ENCODE results near the gene PTPRN2. TPM values are rescaled to one million over a fixed set of nuclear protein-coding genes. Genes with fewer than 3 reads are reported as not detected.

PTPRN2 gene
- polyA plus RNA-seq, 4 donors: 1.6 to 11.7 (median 4.0) TPM

DNA sequence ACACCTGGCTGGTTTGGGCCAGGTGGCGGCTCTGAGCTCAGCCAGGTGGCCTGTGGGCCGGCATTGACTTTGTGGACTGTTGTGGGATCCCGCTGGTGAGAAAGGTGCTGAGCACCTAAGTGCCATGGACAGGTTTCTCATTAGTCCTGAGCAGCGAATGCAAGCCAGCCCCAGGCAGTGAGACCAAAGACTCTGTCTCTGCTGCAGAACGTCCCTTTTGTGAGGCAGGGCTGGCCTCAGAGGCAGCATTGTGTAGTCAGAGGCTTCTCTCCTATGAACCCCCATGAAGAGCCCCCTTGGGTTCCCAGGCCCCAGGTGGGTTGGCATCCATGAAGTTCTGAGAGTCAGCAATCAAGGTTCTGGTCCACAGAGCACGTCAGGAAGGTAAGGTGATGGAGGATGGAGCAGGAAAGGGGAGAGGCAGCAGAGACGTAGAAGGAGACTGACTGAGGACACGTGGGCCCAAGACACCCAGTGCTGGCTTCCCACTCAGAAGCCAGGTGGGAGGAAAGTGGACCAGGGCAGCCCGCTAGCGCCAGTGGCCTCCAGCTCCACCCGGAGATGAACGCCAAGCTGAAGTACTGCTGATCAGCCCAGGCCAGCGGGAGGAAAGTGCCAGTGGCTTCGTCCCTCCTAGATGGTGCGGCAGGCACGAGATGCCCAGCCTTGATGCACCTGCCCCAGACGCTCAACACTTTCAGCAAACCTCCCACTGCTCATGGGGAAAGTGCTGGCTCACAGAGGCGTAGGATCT is 19.2 kb upstream of the PTPRN2 start:
- WGBS, 3 donors: 95 to 97% (median 95%) methylated on average over 18 of the region's 18 CpGs
- Histone ChIP-seq H3K27ac (ENCODE audit: low read depth in 1 of 3, low read length in 2 of 3) (no peak overlapping the region), H3K36me3 (ENCODE audit: control insufficient read depth in 3 of 3, insufficient read depth in 2 of 3, low read depth in 1 of 3, low read length in 3 of 3) (peaks cover 0 to 2% (median 0%) of the 10 kb centered on the region in 3 donors), H3K4me1 (ENCODE audit: control insufficient read depth in 3 of 3, insufficient read depth in 2 of 3, low read depth in 1 of 3, low read length in 2 of 3) (no peaks in the 10 kb centered on the region), H3K4me3 (ENCODE audit: low read depth in 1 of 3, low read length in 3 of 3) (no peak overlapping the region), H3K27me3 (ENCODE audit: control insufficient read depth in 3 of 3, insufficient read depth in 3 of 3, low read length in 3 of 3) (no peaks in the 10 kb centered on the region), H3K9me3 (ENCODE audit: control insufficient read depth in 2 of 2, insufficient read depth in 1 of 2, low read depth in 1 of 2, low read length in 1 of 2) (no peaks in the 10 kb centered on the region)
- FAIRE-seq: no peak
- no peak for DNase-seq

DNA sequence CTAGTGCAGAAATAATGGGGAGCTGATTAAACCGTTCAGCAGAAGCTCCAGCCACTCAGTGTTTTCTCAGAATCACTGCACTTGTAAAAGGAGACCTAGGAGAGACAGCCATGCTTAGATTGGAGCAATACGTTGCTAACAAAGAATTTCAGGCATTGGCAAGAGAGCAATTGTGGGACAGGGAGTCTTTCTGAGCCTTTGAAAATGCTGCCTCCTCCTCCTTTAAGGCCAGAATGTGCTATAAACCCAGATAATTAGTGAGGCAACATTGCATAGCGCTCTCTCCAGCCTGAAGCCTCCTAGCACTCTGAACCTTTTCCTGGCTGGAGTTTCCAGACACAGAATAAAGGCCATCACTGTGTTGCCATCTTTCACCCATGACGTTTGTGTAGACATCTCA is 18.5 kb upstream of the PTPRN2 start:
- whole genome bisulfite sequencing, 3 donors: 79 to 84% (median 81%) methylated on average over 4 of the region's 4 CpGs
- Histone ChIP-seq H3K36me3 (ENCODE audit: control insufficient read depth in 3 of 3, insufficient read depth in 2 of 3, low read depth in 1 of 3, low read length in 3 of 3) (no peaks in the 10 kb centered on the region), H3K4me1 (ENCODE audit: control insufficient read depth in 3 of 3, insufficient read depth in 2 of 3, low read depth in 1 of 3, low read length in 2 of 3) (no peaks in the 10 kb centered on the region), H3K27me3 (ENCODE audit: control insufficient read depth in 3 of 3, insufficient read depth in 3 of 3, low read length in 3 of 3) (no peaks in the 10 kb centered on the region), H3K9me3 (ENCODE audit: control insufficient read depth in 2 of 2, insufficient read depth in 1 of 2, low read depth in 1 of 2, low read length in 1 of 2) (no peaks in the 10 kb centered on the region), H3K4me3 (ENCODE audit: low read depth in 1 of 3, low read length in 3 of 3) (no peak overlapping the region), H3K27ac (ENCODE audit: low read depth in 1 of 3, low read length in 2 of 3) (no peak overlapping the region)
- FAIRE-seq: no peak
- DNase-seq: no peak

DNA sequence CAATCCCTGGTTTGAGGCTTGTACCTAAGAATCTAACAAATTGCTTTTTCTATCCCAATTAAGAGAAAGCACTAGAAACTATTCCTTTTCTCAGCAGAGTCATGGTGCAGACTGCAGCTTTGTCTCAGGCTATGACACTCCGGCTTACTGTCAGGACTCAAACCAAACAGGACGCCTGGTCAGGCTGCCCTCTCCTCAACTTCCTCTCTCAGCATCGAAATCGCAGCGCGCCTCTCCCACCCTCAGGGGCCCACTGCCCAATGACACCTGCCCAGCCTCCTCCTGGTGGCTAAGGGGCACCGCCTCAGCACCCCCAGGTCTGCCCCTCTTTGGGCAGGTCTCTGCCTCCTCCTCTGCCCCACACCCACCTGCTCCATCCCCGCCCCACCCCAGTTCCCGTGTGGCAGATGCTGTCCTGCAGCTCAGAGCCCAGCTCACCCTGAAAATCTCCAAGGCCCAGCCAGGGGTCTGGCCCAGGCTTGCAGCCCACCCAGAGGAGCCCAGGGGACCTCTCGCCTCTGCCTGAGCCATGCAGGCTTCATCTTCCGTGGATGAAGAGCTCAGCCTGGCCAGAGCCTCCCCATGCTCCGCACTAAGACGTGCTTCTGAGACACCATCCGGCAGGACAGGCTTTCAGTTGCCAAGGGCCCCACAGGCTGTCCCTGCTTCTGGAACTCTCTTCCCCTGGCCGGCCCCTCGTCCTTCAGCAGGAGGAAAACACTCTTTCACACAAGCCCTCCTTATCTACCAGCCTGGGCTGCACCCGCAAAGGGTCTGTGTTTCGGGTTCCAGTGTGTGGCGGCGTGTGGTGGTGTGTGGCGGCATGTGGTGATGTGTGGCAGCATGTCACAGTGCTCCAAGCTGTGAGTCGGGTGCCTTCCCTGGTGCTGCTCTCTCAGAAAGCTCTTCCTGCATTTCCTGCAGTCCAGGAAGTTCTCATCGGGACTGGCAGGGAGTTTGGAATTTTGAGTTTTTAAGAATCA is 16.4 kb upstream of the PTPRN2 start:
- H3K36me3 ChIP-seq (ENCODE audit: control insufficient read depth in 3 of 3, insufficient read depth in 2 of 3, low read depth in 1 of 3, low read length in 3 of 3): no peaks in the 10 kb centered on the region
- no peak for FAIRE-seq
- DNase-seq: no peak
- no peak overlapping the region for H3K27ac ChIP-seq (ENCODE audit: low read depth in 1 of 3, low read length in 2 of 3)
- H3K27me3 ChIP-seq (ENCODE audit: control insufficient read depth in 3 of 3, insufficient read depth in 3 of 3, low read length in 3 of 3): no peaks in the 10 kb centered on the region
- H3K4me1 ChIP-seq (ENCODE audit: control insufficient read depth in 3 of 3, insufficient read depth in 2 of 3, low read depth in 1 of 3, low read length in 2 of 3): no peaks in the 10 kb centered on the region
- no peaks in the 10 kb centered on the region for H3K9me3 ChIP-seq (ENCODE audit: control insufficient read depth in 2 of 2, insufficient read depth in 1 of 2, low read depth in 1 of 2, low read length in 1 of 2)
- 89 to 96% (median 93%) methylated on average over 23 of the region's 23 CpGs for WGBS, 3 donors
- no peak overlapping the region for H3K4me3 ChIP-seq (ENCODE audit: low read depth in 1 of 3, low read length in 3 of 3)

DNA sequence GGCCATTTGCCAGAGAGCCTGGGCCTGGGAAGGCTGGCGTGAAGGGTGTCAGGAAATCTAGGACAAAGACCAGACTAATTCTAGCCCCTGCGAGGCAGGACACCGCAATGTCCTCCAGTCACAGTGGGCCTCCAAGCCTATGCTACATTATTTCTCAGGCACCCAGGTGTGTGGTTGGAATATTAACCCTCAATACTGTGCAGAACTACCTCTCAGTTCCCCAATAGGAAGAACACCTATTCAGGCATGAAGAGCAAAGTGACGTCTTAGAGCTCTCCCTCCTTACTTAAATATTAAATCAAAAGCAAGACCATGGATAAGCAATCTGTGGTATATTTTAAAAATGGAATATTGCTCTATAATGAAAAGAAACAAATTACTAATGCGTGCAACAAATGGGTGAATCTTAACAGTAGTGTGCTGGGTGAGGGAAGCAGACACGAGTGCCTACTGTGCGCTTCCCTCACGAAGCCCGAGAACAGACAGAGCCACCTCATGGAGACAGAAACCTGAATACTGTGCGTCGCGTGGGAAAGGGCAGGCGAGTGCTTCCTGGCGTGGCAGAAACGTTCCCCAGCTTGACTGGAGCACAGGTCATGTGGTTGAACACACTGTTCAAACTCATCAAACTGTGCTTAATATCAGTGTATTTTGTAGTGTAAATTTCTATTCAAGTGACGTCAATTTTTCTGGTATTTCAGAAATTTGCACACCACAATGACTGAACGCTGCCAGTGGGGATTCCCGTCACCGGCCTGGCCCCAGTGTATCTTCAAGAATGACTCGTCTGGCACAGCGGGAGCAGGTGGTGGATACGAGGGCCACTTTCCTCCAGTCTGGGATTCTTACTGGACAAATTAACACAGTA is 15.5 kb upstream of the PTPRN2 start:
- no peak for FAIRE-seq
- Histone ChIP-seq H3K4me3 (ENCODE audit: low read depth in 1 of 3, low read length in 3 of 3) (no peak overlapping the region), H3K27me3 (ENCODE audit: control insufficient read depth in 3 of 3, insufficient read depth in 3 of 3, low read length in 3 of 3) (no peaks in the 10 kb centered on the region), H3K36me3 (ENCODE audit: control insufficient read depth in 3 of 3, insufficient read depth in 2 of 3, low read depth in 1 of 3, low read length in 3 of 3) (no peaks in the 10 kb centered on the region), H3K27ac (ENCODE audit: low read depth in 1 of 3, low read length in 2 of 3) (no peak overlapping the region), H3K9me3 (ENCODE audit: control insufficient read depth in 2 of 2, insufficient read depth in 1 of 2, low read depth in 1 of 2, low read length in 1 of 2) (no peaks in the 10 kb centered on the region), H3K4me1 (ENCODE audit: control insufficient read depth in 3 of 3, insufficient read depth in 2 of 3, low read depth in 1 of 3, low read length in 2 of 3) (no peaks in the 10 kb centered on the region)
- WGBS, 3 donors: 82 to 87% (median 87%) methylated on average over 22 of the region's 22 CpGs
- DNase-seq: no peak

DNA sequence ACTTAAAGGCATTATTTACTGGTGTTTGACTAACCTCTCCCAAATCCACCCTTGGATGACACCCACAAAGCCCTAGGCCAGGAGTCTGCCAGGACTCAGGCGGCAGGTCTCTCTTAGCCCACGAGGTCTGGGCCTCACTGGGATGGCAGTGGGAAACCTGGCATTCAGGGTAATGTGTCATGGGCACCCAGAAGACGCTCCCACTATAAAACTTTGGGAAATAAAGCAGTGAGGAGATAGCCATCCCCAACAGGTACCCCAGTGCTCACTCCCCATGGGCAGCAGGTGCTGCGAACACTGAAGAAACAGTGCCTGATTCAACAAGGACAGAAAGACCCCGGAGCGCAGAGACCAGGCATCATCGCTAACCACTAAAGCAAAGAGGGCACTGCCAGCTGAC is 14.4 kb upstream of the PTPRN2 start:
- H3K36me3 ChIP-seq (ENCODE audit: control insufficient read depth in 3 of 3, insufficient read depth in 2 of 3, low read depth in 1 of 3, low read length in 3 of 3): no peaks in the 10 kb centered on the region
- no peak overlapping the region for H3K4me3 ChIP-seq (ENCODE audit: low read depth in 1 of 3, low read length in 3 of 3)
- no peak overlapping the region for H3K27ac ChIP-seq (ENCODE audit: low read depth in 1 of 3, low read length in 2 of 3)
- no peak for DNase-seq
- H3K27me3 ChIP-seq (ENCODE audit: control insufficient read depth in 3 of 3, insufficient read depth in 3 of 3, low read length in 3 of 3): no peaks in the 10 kb centered on the region
- no peak for FAIRE-seq
- no peaks in the 10 kb centered on the region for H3K9me3 ChIP-seq (ENCODE audit: control insufficient read depth in 2 of 2, insufficient read depth in 1 of 2, low read depth in 1 of 2, low read length in 1 of 2)
- H3K4me1 ChIP-seq (ENCODE audit: control insufficient read depth in 3 of 3, insufficient read depth in 2 of 3, low read depth in 1 of 3, low read length in 2 of 3): no peaks in the 10 kb centered on the region
- 98% methylated on average over 7 of the region's 7 CpGs for WGBS, 3 donors

DNA sequence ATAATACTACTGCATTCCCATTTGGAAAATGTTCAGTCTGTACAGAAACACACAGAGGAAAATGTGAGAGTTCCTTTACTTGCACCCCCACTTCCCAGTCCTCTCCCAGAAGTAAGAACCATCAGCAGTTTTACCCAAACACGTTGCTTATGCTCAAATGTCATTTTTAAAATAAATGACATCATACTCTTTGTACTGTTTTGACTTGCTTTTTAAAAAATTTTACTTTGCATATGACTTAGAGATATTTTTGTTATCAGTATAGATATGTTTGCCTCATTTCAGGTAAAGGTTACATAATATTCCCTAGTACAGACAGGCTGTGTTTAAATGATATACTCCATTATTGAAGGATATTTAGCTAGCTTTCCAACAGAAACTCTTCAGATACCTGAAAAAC is 13.5 kb upstream of the PTPRN2 start:
- Histone ChIP-seq H3K9me3 (ENCODE audit: control insufficient read depth in 2 of 2, insufficient read depth in 1 of 2, low read depth in 1 of 2, low read length in 1 of 2) (no peaks in the 10 kb centered on the region), H3K4me3 (ENCODE audit: low read depth in 1 of 3, low read length in 3 of 3) (no peak overlapping the region), H3K4me1 (ENCODE audit: control insufficient read depth in 3 of 3, insufficient read depth in 2 of 3, low read depth in 1 of 3, low read length in 2 of 3) (no peaks in the 10 kb centered on the region), H3K27me3 (ENCODE audit: control insufficient read depth in 3 of 3, insufficient read depth in 3 of 3, low read length in 3 of 3) (no peaks in the 10 kb centered on the region), H3K27ac (ENCODE audit: low read depth in 1 of 3, low read length in 2 of 3) (no peak overlapping the region), H3K36me3 (ENCODE audit: control insufficient read depth in 3 of 3, insufficient read depth in 2 of 3, low read depth in 1 of 3, low read length in 3 of 3) (no peaks in the 10 kb centered on the region)
- WGBS, 3 donors: 57 to 65% (median 59%) methylated on average over 1 of the region's 1 CpG
- DNase-seq (no peak), FAIRE-seq (no peak)

DNA sequence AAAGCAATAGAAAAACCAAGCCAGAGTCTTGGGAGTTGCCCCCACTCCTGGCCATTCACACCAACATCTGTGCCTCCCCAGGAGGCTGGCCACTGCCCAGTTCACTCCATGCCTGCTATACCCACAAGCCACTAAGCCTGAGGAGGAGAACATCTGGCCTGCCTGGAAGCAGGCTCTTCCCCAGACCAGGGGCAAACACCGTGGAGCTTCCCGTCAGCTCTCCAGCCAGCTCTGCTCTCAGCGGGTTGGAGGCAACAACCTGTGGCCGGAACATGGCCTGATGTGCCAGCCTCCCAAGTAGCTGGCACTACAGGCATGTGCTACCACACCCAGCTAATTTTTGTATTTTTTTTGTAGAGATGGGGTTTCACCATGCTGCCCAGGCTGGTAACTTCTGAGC is 9.1 kb upstream of the PTPRN2 start:
- Histone ChIP-seq H3K36me3 (ENCODE audit: control insufficient read depth in 3 of 3, insufficient read depth in 2 of 3, low read depth in 1 of 3, low read length in 3 of 3) (no peaks in the 10 kb centered on the region), H3K27me3 (ENCODE audit: control insufficient read depth in 3 of 3, insufficient read depth in 3 of 3, low read length in 3 of 3) (no peaks in the 10 kb centered on the region), H3K4me3 (ENCODE audit: low read depth in 1 of 3, low read length in 3 of 3) (no peak overlapping the region), H3K27ac (ENCODE audit: low read depth in 1 of 3, low read length in 2 of 3) (no peak overlapping the region), H3K4me1 (ENCODE audit: control insufficient read depth in 3 of 3, insufficient read depth in 2 of 3, low read depth in 1 of 3, low read length in 2 of 3) (no peaks in the 10 kb centered on the region), H3K9me3 (ENCODE audit: control insufficient read depth in 2 of 2, insufficient read depth in 1 of 2, low read depth in 1 of 2, low read length in 1 of 2) (peaks cover 2 to 14% of the 10 kb centered on the region in 2 donors)
- FAIRE-seq (no peak), DNase-seq (no peak)
- 93 to 98% (median 96%) methylated on average over 4 of the region's 4 CpGs for WGBS, 3 donors

DNA sequence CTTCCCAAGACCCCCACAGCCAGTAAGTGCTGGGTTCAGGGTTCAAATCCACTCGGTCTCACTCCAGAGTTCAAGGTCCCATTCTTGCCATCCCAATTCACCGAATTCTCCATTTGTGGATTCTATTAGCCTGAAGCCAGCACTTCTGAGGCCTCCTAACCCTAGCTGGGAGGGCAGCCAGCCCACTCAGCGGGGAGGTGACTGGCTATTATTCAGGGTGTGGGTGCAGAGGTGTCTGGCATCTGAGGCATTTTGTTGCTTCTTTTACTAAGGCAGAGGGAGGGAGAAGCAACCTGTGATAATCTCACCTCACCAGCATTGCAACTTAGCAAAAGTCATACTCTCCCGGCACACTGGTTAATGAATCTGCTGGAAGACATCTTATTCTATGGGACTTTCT is 8.7 kb upstream of the PTPRN2 start:
- no peaks in the 10 kb centered on the region for H3K4me1 ChIP-seq (ENCODE audit: control insufficient read depth in 3 of 3, insufficient read depth in 2 of 3, low read depth in 1 of 3, low read length in 2 of 3)
- FAIRE-seq: no peak
- no peak for DNase-seq
- 89 to 97% (median 96%) methylated on average over 4 of the region's 4 CpGs for WGBS, 3 donors
- no peaks in the 10 kb centered on the region for H3K36me3 ChIP-seq (ENCODE audit: control insufficient read depth in 3 of 3, insufficient read depth in 2 of 3, low read depth in 1 of 3, low read length in 3 of 3)
- no peak overlapping the region for H3K27ac ChIP-seq (ENCODE audit: low read depth in 1 of 3, low read length in 2 of 3)
- peaks cover 2 to 14% of the 10 kb centered on the region in 2 donors for H3K9me3 ChIP-seq (ENCODE audit: control insufficient read depth in 2 of 2, insufficient read depth in 1 of 2, low read depth in 1 of 2, low read length in 1 of 2)
- H3K4me3 ChIP-seq (ENCODE audit: low read depth in 1 of 3, low read length in 3 of 3): no peak overlapping the region
- H3K27me3 ChIP-seq (ENCODE audit: control insufficient read depth in 3 of 3, insufficient read depth in 3 of 3, low read length in 3 of 3): no peaks in the 10 kb centered on the region
